Spleen (tissue), 11 donors: ENCODE results near the gene PLOD2. TPM values are rescaled to one million over a fixed set of nuclear protein-coding genes. Genes with fewer than 3 reads are reported as not detected.

Experiments used
- DNase-seq: peaks from one replicate; pipeline ENCODE4 v3.0.0-alpha.2; 2020
- H3K27ac ChIP-seq, 8 donors: fragments of 200-600 bp; sonication (generic) in 7 of 8; 1 replicate in 4 of 8; 2 replicates in 4 of 8; pipeline versions ENCODE4 v1.5.0 to v1.8.0; 2016 to 2021; ENCODE audit warnings: inconsistent platforms in 4 of 8, mild to moderate bottlenecking in 4 of 8, moderate library complexity in 1 of 8
- H3K27me3 ChIP-seq, 7 donors: fragments of 200-600 bp; sonication (generic) in 6 of 7; replicated peaks in 1 of 7; 1 replicate in 4 of 7; 2 replicates in 3 of 7; pipeline versions ENCODE4 v1.5.0 to v1.8.0; 2016 to 2021; ENCODE audit warnings: inconsistent platforms in 3 of 7, mild to moderate bottlenecking in 1 of 7
- H3K36me3 ChIP-seq, 6 donors: fragments of 200-600 bp; sonication (generic) in 5 of 6; 1 replicate in 4 of 6; 2 replicates in 2 of 6; pipeline versions ENCODE4 v1.5.0 to v1.8.0; 2016 to 2021; ENCODE audit warnings: inconsistent platforms in 2 of 6
- H3K4me1 ChIP-seq, 6 donors: fragments of 200-600 bp; sonication (generic) in 5 of 6; 1 replicate in 3 of 6; 2 replicates in 3 of 6; pipeline versions ENCODE4 v1.5.0 to v1.8.0; 2016 to 2021; ENCODE audit warnings: inconsistent platforms in 3 of 6
- H3K4me3 ChIP-seq, 8 donors: fragments of 200-600 bp; sonication (generic) in 7 of 8; 1 replicate in 4 of 8; 2 replicates in 4 of 8; pipeline versions ENCODE4 v1.5.0 to v1.8.0; 2016 to 2021; ENCODE audit warnings: inconsistent platforms in 4 of 8, mild to moderate bottlenecking in 4 of 8, moderate library complexity in 2 of 8
- H3K9me3 ChIP-seq, 8 donors: fragments of 200-600 bp; sonication (generic) in 7 of 8; 1 replicate in 4 of 8; 2 replicates in 4 of 8; pipeline versions ENCODE4 v1.5.0 to v1.8.0; 2016 to 2021; ENCODE audit warnings: inconsistent platforms in 4 of 8
- POLR2A ChIP-seq, 3 donors: fragments of 450-650 bp; IDR thresholded peaks; one replicate each; pipeline ENCODE4 v1.5.1; 2017; ENCODE audit warnings: antibody characterized with exemption in 3 of 3, mild to moderate bottlenecking in 1 of 3
- POLR2AphosphoS5 ChIP-seq, 3 donors: sonication (generic); formaldehyde crosslinking; IDR thresholded peaks; one replicate each; pipeline ENCODE4 v1.5.1; 2017; ENCODE audit warnings: antibody characterized with exemption in 3 of 3
- WGBS, 5 donors: extraction: QIAGEN DNeasy Blood & Tissue Kit in 3 of 5; methylation state at CpG; one replicate each; pipeline versions ENCODE4 v1.1.5 to v1.1.7; 2013 to 2018; 5-methylcytosine and 5-hydroxymethylcytosine counted together
- intact Hi-C: fragments of 100-400 bp; cut with DNase I; formaldehyde crosslinking; loops from one replicate; pipeline ENCODE4 v1.15.0; 2023; ENCODE audit warnings: low total_unique reads
- polyA plus RNA-seq, 3 donors: library from polyadenylated mRNA; stranded (reverse); fragments of 200-250 nt; gene quantifications; one replicate each; pipeline ENCODE4 v1.2.1, GENCODE V29; 2013
- total RNA-seq, 7 donors: library from RNA; depleted of rRNA in 3 of 7; stranded (reverse); fragments of >200 nt in 3 of 7; fragmentation: NEBNext Ultra II Directional in 4 of 7; extraction: Animal tissue kit (Norgen Biotek cat#: 25700) in 4 of 7; gene quantifications; one replicate each; pipeline versions ENCODE4 v1.1.0 to v1.2.1, GENCODE V29; 2016 to 2021
- TF ChIP-seq, protein P1 (sequence below), 11 experiments: fragments of 200-600 bp in 7 of 11; fragments of 450-650 bp in 4 of 11; sonication (generic) in 4 of 11; IDR thresholded peaks in 8 of 11; conservative IDR thresholded peaks in 3 of 11; 1 replicate in 7 of 11; 2 replicates in 4 of 11; pipeline versions ENCODE4 v1.4.0 to v1.8.0; 2016 to 2021; ENCODE audit warnings: antibody characterized with exemption in 11 of 11, inconsistent platforms in 4 of 11, mild to moderate bottlenecking in 1 of 11
- donor health status: healthy with polysubstance abuse.
- donor health status: DM: no; HTN: no; CAD: no; lungs with moderate emphysema.
- donor health status: DM: no; HTN: no; CAD: no.
- donor health status: Bipolar disorder and iron deficiency.
- donor health status: healthy.
- donor health status: DM: no; HTN: no; CAD: no.
- donor health status: DM: yes; HTN: yes; CAD: no.

The PLOD2 gene
- total and polyA plus RNA-seq, 10 donors: 3.5 to 35.8 (median 11.2) TPM

DNA sequence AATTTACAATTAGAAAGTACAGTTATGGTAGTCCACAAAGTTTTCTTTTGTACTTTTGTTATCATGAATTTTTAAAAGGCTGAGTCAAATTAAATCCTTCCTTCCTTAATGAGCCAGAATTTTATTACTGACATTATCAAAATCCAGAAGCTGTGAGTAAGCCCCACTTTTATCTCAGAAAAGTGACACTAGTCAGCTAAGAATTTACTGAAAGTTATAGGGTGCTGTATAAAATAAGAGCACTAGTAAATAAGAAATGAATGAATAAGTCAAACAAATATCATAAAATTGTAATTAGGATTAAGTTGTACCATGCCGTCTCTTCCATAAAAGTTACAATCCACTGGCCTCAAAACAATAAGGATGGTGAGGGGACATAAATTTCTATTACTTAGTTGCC lies 15.3 kb downstream of the PLOD2 start:
- Histone ChIP-seq H3K27ac (no peak overlapping the region), H3K27me3 (no peaks in the 10 kb centered on the region), H3K4me3 (no peak overlapping the region), H3K4me1 (peaks cover 0 to 5% (median 0%) of the 10 kb centered on the region in 6 donors), H3K9me3 (no peaks in the 10 kb centered on the region), H3K36me3 (no peaks in the 10 kb centered on the region)
- intact Hi-C loops: no loop called here
- 89 to 98% (median 92%) methylated on average over 1 of the region's 1 CpG for WGBS, 5 donors
- no peak for DNase-seq
- TF ChIP-seq POLR2A (IDR thresholded peaks at IDR 0.05) (no peak), POLR2AphosphoS5 (IDR thresholded peaks at IDR 0.05) (no peak)
- TF ChIP-seq, protein P1, sequence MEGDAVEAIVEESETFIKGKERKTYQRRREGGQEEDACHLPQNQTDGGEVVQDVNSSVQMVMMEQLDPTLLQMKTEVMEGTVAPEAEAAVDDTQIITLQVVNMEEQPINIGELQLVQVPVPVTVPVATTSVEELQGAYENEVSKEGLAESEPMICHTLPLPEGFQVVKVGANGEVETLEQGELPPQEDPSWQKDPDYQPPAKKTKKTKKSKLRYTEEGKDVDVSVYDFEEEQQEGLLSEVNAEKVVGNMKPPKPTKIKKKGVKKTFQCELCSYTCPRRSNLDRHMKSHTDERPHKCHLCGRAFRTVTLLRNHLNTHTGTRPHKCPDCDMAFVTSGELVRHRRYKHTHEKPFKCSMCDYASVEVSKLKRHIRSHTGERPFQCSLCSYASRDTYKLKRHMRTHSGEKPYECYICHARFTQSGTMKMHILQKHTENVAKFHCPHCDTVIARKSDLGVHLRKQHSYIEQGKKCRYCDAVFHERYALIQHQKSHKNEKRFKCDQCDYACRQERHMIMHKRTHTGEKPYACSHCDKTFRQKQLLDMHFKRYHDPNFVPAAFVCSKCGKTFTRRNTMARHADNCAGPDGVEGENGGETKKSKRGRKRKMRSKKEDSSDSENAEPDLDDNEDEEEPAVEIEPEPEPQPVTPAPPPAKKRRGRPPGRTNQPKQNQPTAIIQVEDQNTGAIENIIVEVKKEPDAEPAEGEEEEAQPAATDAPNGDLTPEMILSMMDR (IDR thresholded peaks at IDR 0.05 in 8 of 11, conservative IDR thresholded peaks at IDR 0.05 in 3 of 11): no peak

DNA sequence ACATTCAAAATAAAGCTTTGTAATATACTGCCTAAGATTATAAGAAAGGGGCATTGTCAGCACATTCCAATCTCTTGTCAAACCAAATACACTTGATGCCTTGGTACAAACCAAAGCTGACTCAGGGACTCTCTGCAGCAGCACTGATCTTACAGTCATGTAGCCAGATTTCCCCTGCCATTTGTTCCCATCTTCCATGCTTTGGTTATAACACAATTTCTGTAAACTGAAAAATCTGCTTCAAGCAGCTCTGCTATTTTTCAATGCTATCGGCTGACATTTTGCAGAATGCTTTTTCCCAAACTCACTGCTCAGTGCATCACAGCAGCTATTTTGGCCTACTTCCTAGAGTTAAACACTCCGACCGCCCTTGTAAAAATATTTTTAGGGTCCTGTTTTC lies 18.2 kb downstream of the PLOD2 start:
- intact Hi-C loops: no loop called here
- no peaks in the 10 kb centered on the region for H3K4me1 ChIP-seq
- no peaks in the 10 kb centered on the region for H3K27me3 ChIP-seq
- 77 to 86% (median 80%) methylated on average over 3 of the region's 3 CpGs for WGBS, 5 donors
- H3K27ac ChIP-seq: no peak overlapping the region
- H3K4me3 ChIP-seq: no peak overlapping the region
- TF ChIP-seq, protein P1 (IDR thresholded peaks at IDR 0.05 in 8 of 11, conservative IDR thresholded peaks at IDR 0.05 in 3 of 11): no peak
- TF ChIP-seq POLR2A (IDR thresholded peaks at IDR 0.05) (no peak), POLR2AphosphoS5 (IDR thresholded peaks at IDR 0.05) (no peak)
- no peaks in the 10 kb centered on the region for H3K9me3 ChIP-seq
- no peak for DNase-seq
- H3K36me3 ChIP-seq: no peaks in the 10 kb centered on the region

DNA sequence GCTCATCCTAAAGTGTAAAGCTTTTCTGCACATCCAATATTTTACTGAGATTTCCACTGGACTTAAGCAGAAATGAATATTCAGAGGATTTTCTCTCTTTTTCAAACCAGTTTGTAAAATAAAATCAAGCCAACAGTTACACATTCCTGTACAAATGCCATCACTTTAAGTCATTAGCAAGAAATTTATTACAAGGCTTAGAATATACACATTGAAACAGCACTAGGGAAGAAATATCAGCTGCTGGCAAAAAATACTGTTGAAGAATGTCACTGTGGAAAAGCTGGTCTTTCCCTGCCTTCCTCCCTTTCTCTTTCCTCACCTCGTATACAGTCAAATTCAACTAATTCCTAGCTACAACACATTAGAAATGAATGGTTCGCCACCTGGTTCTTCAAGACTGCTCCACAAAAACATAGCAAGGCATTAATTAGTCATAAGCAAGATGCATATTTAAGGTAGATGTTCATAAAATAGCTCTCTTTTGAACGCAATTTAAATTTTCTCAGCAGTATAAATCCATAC lies 21.3 kb downstream of the PLOD2 start:
- H3K4me3 ChIP-seq: no peak overlapping the region
- H3K36me3 ChIP-seq: no peaks in the 10 kb centered on the region
- no peak for TF ChIP-seq POLR2AphosphoS5 (IDR thresholded peaks at IDR 0.05)
- no peak for TF ChIP-seq POLR2A (IDR thresholded peaks at IDR 0.05)
- TF ChIP-seq, protein P1 (IDR thresholded peaks at IDR 0.05 in 8 of 11, conservative IDR thresholded peaks at IDR 0.05 in 3 of 11): no peak
- H3K9me3 ChIP-seq: no peaks in the 10 kb centered on the region
- no peaks in the 10 kb centered on the region for H3K4me1 ChIP-seq
- WGBS, 5 donors: 72 to 87% (median 81%) methylated on average over 3 of the region's 3 CpGs
- no peak for DNase-seq
- no peaks in the 10 kb centered on the region for H3K27me3 ChIP-seq
- no peak overlapping the region for H3K27ac ChIP-seq
- intact Hi-C loops: no loop called here

DNA sequence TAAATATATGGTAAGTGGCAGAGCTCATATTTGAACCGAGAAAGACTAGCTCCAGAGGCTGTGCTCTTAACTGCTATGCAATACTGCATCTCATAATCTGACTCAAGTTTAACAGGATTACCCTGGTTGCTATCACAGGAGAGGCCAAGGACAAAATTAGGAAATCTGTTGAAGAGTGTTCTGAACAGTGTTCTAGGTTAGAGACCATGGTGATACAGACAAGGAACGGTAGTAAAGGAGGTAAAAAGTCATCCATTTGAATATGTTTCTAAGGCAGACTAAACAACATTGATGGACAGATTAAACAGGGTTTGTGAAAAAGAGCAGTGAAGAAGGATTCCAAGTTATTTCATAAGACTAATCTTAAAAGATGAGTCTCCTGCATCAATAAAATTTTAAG lies 22.1 kb downstream of the PLOD2 start:
- H3K27me3 ChIP-seq: no peaks in the 10 kb centered on the region
- no peak overlapping the region for H3K27ac ChIP-seq
- H3K4me1 ChIP-seq: no peaks in the 10 kb centered on the region
- TF ChIP-seq POLR2A (IDR thresholded peaks at IDR 0.05): no peak
- no peak for TF ChIP-seq POLR2AphosphoS5 (IDR thresholded peaks at IDR 0.05)
- TF ChIP-seq, protein P1 (IDR thresholded peaks at IDR 0.05 in 8 of 11, conservative IDR thresholded peaks at IDR 0.05 in 3 of 11): no peak
- H3K36me3 ChIP-seq: no peaks in the 10 kb centered on the region
- H3K4me3 ChIP-seq: no peak overlapping the region
- intact Hi-C loops: no loop called here
- no peak for DNase-seq
- H3K9me3 ChIP-seq: no peaks in the 10 kb centered on the region
- WGBS, 5 donors: 73 to 92% (median 84%) methylated on average over 2 of the region's 2 CpGs
